ENCODE results near the gene KRT86. TPM values are rescaled to one million over a fixed set of nuclear protein-coding genes. Genes with fewer than 3 reads are reported as not detected.

Gene KRT86
- polyA plus RNA-seq, 1 donor: 0.97 TPM

GRCh38 chr12:52232203-52232673, 42.2 kb upstream of the KRT86 start:
- Histone ChIP-seq H3K27ac (ENCODE audit: low read length) (no peak overlapping the region), H3K4me1 (ENCODE audit: control insufficient read depth, insufficient read depth, low read length) (peaks cover 23% of the 10 kb centered on the region), H3K4me3 (ENCODE audit: low read length) (no peak overlapping the region), H3K27me3 (ENCODE audit: control insufficient read depth, insufficient read depth, low read length) (peaks cover 35% of the 10 kb centered on the region), H3K9me3 (ENCODE audit: control insufficient read depth, low read depth, low read length) (no peaks in the 10 kb centered on the region), H3K36me3 (ENCODE audit: control insufficient read depth, insufficient read depth, low read length) (no peaks in the 10 kb centered on the region)
- no peak for DNase-seq
- no CpG with 5 or more reads among the region's 12 CpGs for WGBS (ENCODE audit: insufficient coverage, low lambda C conversion rate)

DNA sequence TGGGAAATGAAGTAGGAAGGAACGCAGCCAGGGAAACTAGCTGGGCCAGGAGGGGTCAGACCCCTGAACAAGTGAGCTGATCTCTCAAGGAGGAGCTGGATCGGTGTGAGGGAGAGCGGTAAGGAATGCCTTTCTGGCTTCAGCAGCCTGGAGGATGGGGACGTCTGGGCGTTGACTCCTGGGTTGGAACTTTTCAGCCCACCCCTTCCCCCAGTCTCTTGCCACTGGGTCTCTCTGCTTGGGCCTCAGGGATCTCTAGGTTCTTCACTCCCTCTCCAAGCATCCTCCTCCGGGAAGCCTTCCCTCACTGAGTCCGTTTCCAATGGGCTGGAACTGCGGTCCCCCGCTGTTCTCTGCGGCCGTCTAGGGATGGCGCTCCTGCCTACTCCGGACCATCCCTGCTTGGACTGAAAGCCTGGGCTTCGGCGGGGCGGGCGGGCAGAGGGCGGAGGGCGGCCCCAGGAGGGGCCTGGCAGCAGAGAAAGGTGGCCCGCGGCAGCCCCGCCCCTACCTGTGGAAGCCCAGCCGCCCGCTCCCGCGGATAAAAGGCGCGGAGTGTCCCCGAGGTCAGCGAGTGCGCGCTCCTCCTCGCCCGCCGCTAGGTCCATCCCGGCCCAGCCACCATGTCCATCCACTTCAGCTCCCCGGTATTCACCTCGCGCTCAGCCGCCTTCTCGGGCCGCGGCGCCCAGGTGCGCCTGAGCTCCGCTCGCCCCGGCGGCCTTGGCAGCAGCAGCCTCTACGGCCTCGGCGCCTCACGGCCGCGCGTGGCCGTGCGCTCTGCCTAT, 41.6 kb upstream of the KRT86 start, which contains the start of gene KRT7:
Gene KRT7 (plus strand): TSS at position 570 of the 788 bp plus-strand sequence. CDS start 54 bp downstream, at position 624.
- H3K4me1 ChIP-seq (ENCODE audit: control insufficient read depth, insufficient read depth, low read length): peaks cover 23% of the 10 kb centered on the region
- DNase-seq: no peak
- no CpG with 5 or more reads among the region's 58 CpGs for WGBS (ENCODE audit: insufficient coverage, low lambda C conversion rate)

DNA sequence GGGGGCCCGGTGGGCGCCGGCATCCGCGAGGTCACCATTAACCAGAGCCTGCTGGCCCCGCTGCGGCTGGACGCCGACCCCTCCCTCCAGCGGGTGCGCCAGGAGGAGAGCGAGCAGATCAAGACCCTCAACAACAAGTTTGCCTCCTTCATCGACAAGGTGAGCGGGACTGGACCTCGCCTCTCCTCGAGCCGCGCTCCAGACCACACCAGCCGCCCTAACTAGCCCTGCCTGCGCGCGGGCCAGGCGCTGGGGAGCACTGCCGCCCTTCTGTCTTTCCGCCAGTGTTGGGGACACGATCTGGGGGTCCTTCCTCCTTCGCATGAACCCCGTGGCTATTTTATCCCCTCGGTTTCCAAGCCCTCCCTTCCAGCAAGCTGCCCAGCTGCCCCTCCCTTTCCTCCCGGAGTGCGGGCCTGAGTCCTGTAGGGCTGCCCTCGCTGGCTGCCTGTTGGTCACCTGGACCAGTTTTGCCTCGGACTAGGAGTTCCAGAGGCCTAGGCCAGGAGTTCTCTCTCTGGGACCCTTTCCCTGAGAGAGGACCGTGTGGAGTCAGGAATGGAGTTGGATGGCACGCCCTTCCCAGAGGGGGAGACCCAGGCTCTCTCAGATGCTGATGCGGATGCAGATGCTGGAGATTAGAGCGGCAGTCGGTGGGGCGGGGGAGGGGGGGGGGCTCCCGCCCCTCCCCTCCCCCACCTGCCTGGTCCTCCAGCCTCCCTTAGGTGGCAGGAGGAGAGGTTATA, 40.8 kb upstream of the KRT86 start:
- Histone ChIP-seq H3K9me3 (ENCODE audit: control insufficient read depth, low read depth, low read length) (no peaks in the 10 kb centered on the region), H3K27me3 (ENCODE audit: control insufficient read depth, insufficient read depth, low read length) (peaks cover 35% of the 10 kb centered on the region), H3K4me1 (ENCODE audit: control insufficient read depth, insufficient read depth, low read length) (peaks cover 23% of the 10 kb centered on the region), H3K27ac (ENCODE audit: low read length) (no peak overlapping the region), H3K36me3 (ENCODE audit: control insufficient read depth, insufficient read depth, low read length) (no peaks in the 10 kb centered on the region), H3K4me3 (ENCODE audit: low read length) (no peak overlapping the region)
- DNase-seq: no peak
- WGBS (ENCODE audit: insufficient coverage, low lambda C conversion rate): no CpG with 5 or more reads among the region's 40 CpGs

More for the DNA sequence above, 41.6 kb upstream of the KRT86 start, which contains the start of gene KRT7:
- Histone ChIP-seq H3K36me3 (ENCODE audit: control insufficient read depth, insufficient read depth, low read length) (no peaks in the 10 kb centered on the region), H3K4me3 (ENCODE audit: low read length) (no peak within 1 kb of the TSS), H3K27ac (ENCODE audit: low read length) (no peak within 1 kb of the TSS), H3K9me3 (ENCODE audit: control insufficient read depth, low read depth, low read length) (no peaks in the 10 kb centered on the region), H3K27me3 (ENCODE audit: control insufficient read depth, insufficient read depth, low read length) (peaks cover 35% of the 10 kb centered on the region)

GRCh38 chr12:52234223-52234810, 40.1 kb upstream of the KRT86 start:
- Histone ChIP-seq H3K36me3 (ENCODE audit: control insufficient read depth, insufficient read depth, low read length) (no peaks in the 10 kb centered on the region), H3K4me3 (ENCODE audit: low read length) (no peak overlapping the region), H3K27me3 (ENCODE audit: control insufficient read depth, insufficient read depth, low read length) (peaks cover 35% of the 10 kb centered on the region), H3K4me1 (ENCODE audit: control insufficient read depth, insufficient read depth, low read length) (peaks cover 25% of the 10 kb centered on the region), H3K9me3 (ENCODE audit: control insufficient read depth, low read depth, low read length) (no peaks in the 10 kb centered on the region), H3K27ac (ENCODE audit: low read length) (no peak overlapping the region)
- WGBS (ENCODE audit: insufficient coverage, low lambda C conversion rate): 100% methylated on average over 1 of the region's 10 CpGs
- DNase-seq: no peak

GRCh38 chr12:52235001-52235764, 39.3 kb upstream of the KRT86 start:
- no peak for DNase-seq
- no CpG with 5 or more reads among the region's 15 CpGs for WGBS (ENCODE audit: insufficient coverage, low lambda C conversion rate)
- Histone ChIP-seq H3K9me3 (ENCODE audit: control insufficient read depth, low read depth, low read length) (no peaks in the 10 kb centered on the region), H3K36me3 (ENCODE audit: control insufficient read depth, insufficient read depth, low read length) (no peaks in the 10 kb centered on the region), H3K4me1 (ENCODE audit: control insufficient read depth, insufficient read depth, low read length) (peaks cover 31% of the 10 kb centered on the region), H3K27me3 (ENCODE audit: control insufficient read depth, insufficient read depth, low read length) (peaks cover 33% of the 10 kb centered on the region), H3K4me3 (ENCODE audit: low read length) (no peak overlapping the region), H3K27ac (ENCODE audit: low read length) (peak overlapping the region; percentile 37)

GRCh38 chr12:52235822-52236361, 38.6 kb upstream of the KRT86 start:
- peak; percentile 68 to 88 for DNase-seq
- H3K27ac ChIP-seq (ENCODE audit: low read length): peak overlapping the region; percentile 37
- H3K9me3 ChIP-seq (ENCODE audit: control insufficient read depth, low read depth, low read length): no peaks in the 10 kb centered on the region
- H3K36me3 ChIP-seq (ENCODE audit: control insufficient read depth, insufficient read depth, low read length): no peaks in the 10 kb centered on the region
- peaks cover 27% of the 10 kb centered on the region for H3K27me3 ChIP-seq (ENCODE audit: control insufficient read depth, insufficient read depth, low read length)
- peaks cover 31% of the 10 kb centered on the region for H3K4me1 ChIP-seq (ENCODE audit: control insufficient read depth, insufficient read depth, low read length)
- no peak overlapping the region for H3K4me3 ChIP-seq (ENCODE audit: low read length)
- no CpG with 5 or more reads among the region's 4 CpGs for WGBS (ENCODE audit: insufficient coverage, low lambda C conversion rate)

DNA sequence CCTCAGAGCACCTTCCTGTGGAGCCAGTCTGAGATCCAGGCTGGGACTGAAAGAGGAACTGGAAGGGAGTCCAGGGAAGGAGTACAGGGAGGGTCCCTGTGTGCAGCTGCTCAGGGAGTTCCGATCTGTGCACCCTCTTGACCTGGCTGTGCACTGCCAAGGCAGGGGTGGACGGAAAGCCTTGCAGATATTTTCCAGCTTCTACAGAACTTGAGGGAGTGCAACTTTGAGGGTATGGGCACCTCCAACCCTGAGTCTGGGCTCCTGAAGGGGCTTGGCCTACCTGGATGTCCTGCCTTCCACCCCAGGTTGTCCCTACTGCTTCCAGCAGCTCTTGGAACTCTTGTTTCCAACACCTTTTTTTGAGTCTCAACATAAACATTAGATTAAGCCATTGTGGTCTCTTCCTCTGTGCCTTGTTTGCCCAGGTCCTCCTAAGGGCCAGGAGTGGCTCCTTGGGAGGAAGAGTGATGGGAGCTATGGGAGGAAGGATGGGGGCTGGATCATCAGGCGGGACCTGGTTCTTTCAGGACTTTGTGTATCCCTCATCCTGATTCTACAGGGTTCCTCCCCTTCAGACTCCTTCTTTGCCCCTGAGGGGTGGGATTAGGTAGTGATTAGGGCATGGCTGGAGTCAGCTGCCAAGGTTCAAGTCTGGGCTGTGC, 37.9 kb upstream of the KRT86 start:
- H3K4me1 ChIP-seq (ENCODE audit: control insufficient read depth, insufficient read depth, low read length): peaks cover 31% of the 10 kb centered on the region
- H3K9me3 ChIP-seq (ENCODE audit: control insufficient read depth, low read depth, low read length): no peaks in the 10 kb centered on the region
- no peaks in the 10 kb centered on the region for H3K36me3 ChIP-seq (ENCODE audit: control insufficient read depth, insufficient read depth, low read length)
- DNase-seq: no peak
- no peak overlapping the region for H3K27ac ChIP-seq (ENCODE audit: low read length)
- WGBS (ENCODE audit: insufficient coverage, low lambda C conversion rate): no CpG with 5 or more reads among the region's 3 CpGs
- no peak overlapping the region for H3K4me3 ChIP-seq (ENCODE audit: low read length)
- peaks cover 27% of the 10 kb centered on the region for H3K27me3 ChIP-seq (ENCODE audit: control insufficient read depth, insufficient read depth, low read length)

DNA sequence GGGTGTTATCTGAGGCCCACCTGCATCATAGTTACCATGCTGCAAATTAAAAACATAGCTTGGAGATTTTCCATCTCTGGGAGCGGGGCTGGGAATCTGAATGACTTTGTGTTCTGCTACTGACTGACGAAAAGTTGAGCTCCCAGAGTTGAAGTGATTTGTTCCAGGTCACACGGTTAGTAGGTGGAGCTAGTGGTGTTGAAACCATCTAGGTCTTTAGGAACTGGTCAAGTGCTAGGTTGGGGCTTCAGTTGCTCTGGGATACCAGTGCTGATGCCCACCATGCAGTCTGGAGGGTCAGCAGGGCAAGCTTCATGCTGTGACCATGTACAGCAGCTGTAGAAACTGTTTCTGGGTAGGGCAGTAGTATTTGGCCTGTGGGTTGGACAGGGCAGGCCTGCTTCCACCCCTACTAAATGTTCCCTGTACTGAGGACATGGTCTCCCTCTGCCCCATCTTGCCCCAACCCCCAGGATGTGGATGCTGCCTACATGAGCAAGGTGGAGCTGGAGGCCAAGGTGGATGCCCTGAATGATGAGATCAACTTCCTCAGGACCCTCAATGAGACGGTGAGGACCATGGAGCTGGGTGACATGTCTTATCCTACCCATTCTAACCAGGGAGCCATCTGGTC, 36.1 kb upstream of the KRT86 start:
- peaks cover 19% of the 10 kb centered on the region for H3K4me1 ChIP-seq (ENCODE audit: control insufficient read depth, insufficient read depth, low read length)
- no peaks in the 10 kb centered on the region for H3K9me3 ChIP-seq (ENCODE audit: control insufficient read depth, low read depth, low read length)
- H3K27ac ChIP-seq (ENCODE audit: low read length): no peak overlapping the region
- no peak for DNase-seq
- no peak overlapping the region for H3K4me3 ChIP-seq (ENCODE audit: low read length)
- WGBS (ENCODE audit: insufficient coverage, low lambda C conversion rate): no CpG with 5 or more reads among the region's 4 CpGs
- peaks cover 10% of the 10 kb centered on the region for H3K27me3 ChIP-seq (ENCODE audit: control insufficient read depth, insufficient read depth, low read length)
- no peaks in the 10 kb centered on the region for H3K36me3 ChIP-seq (ENCODE audit: control insufficient read depth, insufficient read depth, low read length)
